ENCODE measurements around the gene MICAL3. TPM values are rescaled to one million over a fixed set of nuclear protein-coding genes. Genes with fewer than 3 reads are reported as not detected.

MICAL3 gene
- total and polyA plus RNA-seq, 2 of the 8 experiments (the other 6 are each of a cell fraction or from before 2014, with no cell fraction given) = 8.3 to 41.8 TPM

DNA sequence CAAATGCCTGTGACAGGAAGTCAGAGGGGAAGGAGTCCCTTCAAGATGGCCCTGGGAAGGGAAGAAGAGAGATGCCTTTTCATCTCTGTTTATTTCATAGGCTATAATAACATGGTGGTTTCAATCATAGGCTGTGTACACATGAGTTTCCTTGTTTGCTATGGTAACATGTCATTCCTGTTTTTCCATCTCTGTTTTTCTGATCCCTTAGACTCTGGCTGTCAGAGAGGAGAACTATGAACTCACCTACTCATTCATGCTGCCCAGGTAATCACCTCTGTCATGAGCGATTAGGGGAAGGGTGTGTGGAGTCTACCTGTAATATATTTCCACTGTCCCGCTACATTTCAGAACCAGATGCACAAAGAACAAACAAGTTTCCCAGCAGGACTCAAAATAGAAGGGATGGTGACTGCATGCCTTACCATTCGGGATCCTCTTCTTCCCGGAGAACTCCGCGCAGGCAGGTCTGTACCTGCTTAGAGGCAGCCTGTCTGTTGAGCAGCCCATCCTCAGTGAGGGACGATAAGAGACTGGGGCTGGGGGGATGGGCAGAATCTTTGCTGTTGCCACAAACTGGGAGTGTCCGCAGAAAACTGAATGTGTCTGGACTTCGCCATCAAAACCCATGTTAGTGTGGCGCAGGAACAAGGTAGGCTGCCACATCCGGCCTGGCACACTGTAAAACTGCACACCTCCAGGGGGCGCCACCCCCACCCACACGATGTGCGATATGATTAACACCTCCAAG is 46.4 kb upstream of the MICAL3 start:
- H2BK120ac ChIP-seq (replicated peaks; ENCODE audit: low read depth, low read length) = no peak overlapping the region
- no peak overlapping the region for H3K56ac ChIP-seq (replicated peaks; ENCODE audit: insufficient read length, low read depth, low read length)
- H3K9me3 ChIP-seq (ENCODE audit: insufficient read depth in 2 of 2, low read depth in 1 of 2, low read length in 1 of 2) = no peaks in the 10 kb centered on the region
- no peaks in the 10 kb centered on the region for H3K79me2 ChIP-seq (ENCODE audit: control insufficient read depth in 1 of 2, insufficient read depth in 2 of 2, low read length in 2 of 2)
- peaks cover 0 to 2% (median 0%) of the 10 kb centered on the region in 4 experiments; a peak in 2 of 7 replicates for H3K27me3 ChIP-seq (replicated peaks in 1 of 4; ENCODE audit: control insufficient read depth in 3 of 4, extremely low read depth in 1 of 4, insufficient read depth in 3 of 4, low read length in 3 of 4)
- no peak overlapping the region for H2BK5ac ChIP-seq (ENCODE audit: low read depth, low read length)
- H3K18ac ChIP-seq (ENCODE audit: extremely low read depth, low read length) = no peak overlapping the region; the same call in 1 of the 2 replicates
- H3K4me1 ChIP-seq (replicated peaks in 1 of 4; ENCODE audit: control insufficient read depth in 3 of 4, insufficient read depth in 4 of 4, low read length in 3 of 4) = no peaks in the 10 kb centered on the region
- H3K9ac ChIP-seq (replicated peaks in 1 of 4; ENCODE audit: extremely low read depth in 1 of 4, low read depth in 3 of 4, low read length in 3 of 4) = no peak overlapping the region
- no peak overlapping the region for H3K23ac ChIP-seq (ENCODE audit: insufficient read length)
- H3K36me3 ChIP-seq (ENCODE audit: control insufficient read depth in 2 of 4, insufficient read depth in 4 of 4, low read length in 3 of 4) = no peaks in the 10 kb centered on the region
- peak in 1 of 2 experiments; percentile 53 for DNase-seq (ENCODE audit: low read depth in 1 of 2, low spot score in 2 of 2)
- no peaks in the 10 kb centered on the region for H3K79me1 ChIP-seq (ENCODE audit: low read depth, low read length)
- H3K4me2 ChIP-seq (ENCODE audit: insufficient read depth in 1 of 2, low read depth in 2 of 2, low read length in 2 of 2) = no peak overlapping the region
- no peak overlapping the region for H3K4me3 ChIP-seq (ENCODE audit: extremely low read depth in 1 of 4, insufficient read depth in 2 of 4, low read depth in 3 of 4, low read length in 4 of 4)
- no peak overlapping the region for H4K8ac ChIP-seq (ENCODE audit: extremely low read depth, insufficient read depth, low read length)
- no peak for FAIRE-seq
- TF ChIP-seq, protein P1, sequence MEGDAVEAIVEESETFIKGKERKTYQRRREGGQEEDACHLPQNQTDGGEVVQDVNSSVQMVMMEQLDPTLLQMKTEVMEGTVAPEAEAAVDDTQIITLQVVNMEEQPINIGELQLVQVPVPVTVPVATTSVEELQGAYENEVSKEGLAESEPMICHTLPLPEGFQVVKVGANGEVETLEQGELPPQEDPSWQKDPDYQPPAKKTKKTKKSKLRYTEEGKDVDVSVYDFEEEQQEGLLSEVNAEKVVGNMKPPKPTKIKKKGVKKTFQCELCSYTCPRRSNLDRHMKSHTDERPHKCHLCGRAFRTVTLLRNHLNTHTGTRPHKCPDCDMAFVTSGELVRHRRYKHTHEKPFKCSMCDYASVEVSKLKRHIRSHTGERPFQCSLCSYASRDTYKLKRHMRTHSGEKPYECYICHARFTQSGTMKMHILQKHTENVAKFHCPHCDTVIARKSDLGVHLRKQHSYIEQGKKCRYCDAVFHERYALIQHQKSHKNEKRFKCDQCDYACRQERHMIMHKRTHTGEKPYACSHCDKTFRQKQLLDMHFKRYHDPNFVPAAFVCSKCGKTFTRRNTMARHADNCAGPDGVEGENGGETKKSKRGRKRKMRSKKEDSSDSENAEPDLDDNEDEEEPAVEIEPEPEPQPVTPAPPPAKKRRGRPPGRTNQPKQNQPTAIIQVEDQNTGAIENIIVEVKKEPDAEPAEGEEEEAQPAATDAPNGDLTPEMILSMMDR (IDR thresholded peaks at IDR 0.05; ENCODE audit: control extremely low read depth in 1 of 3, insufficient read depth in 1 of 3, low read depth in 1 of 3, low read length in 3 of 3) = peak; percentile 25 to 59 (median 37)
- TF ChIP-seq SIX5 (IDR thresholded peaks at IDR 0.05; ENCODE audit: low read depth, low read length) (no peak), HDAC6 (IDR thresholded peaks at IDR 0.05; ENCODE audit: low read depth, low read length) (no peak), ASH2L (IDR thresholded peaks at IDR 0.05; ENCODE audit: low read length) (no peak)
- H3K27ac ChIP-seq (ENCODE audit: low read depth, low read length) = no peak overlapping the region
- WGBS, 2 experiments (ENCODE audit: extremely low coverage in 1 of 2, insufficient coverage in 1 of 2, insufficient read length in 1 of 2, insufficient replicate concordance in 2 of 2, low coverage in 1 of 2, low lambda C conversion rate in 2 of 2, missing lambda C conversion rate in 1 of 2) = 85% methylated on average over 14 of the region's 14 CpGs; no CpG with 5 or more reads in 1 of the 2 experiments
- H2AFZ ChIP-seq (ENCODE audit: low read length) = no peak overlapping the region
- H2BK12ac ChIP-seq (ENCODE audit: low read depth, low read length) = no peak overlapping the region
- H4K5ac ChIP-seq (ENCODE audit: insufficient read length, low read depth, low read length) = no peak overlapping the region
- no peak overlapping the region for H2AK5ac ChIP-seq (ENCODE audit: low read depth, low read length)
- POLR2A ChIA-PET (ENCODE audit: partially characterized antibody) = no interaction called here
- H3K4ac ChIP-seq (replicated peaks; ENCODE audit: insufficient read length, low read depth, low read length) = no peak overlapping the region
- H2BK20ac ChIP-seq (ENCODE audit: low read length) = no peak overlapping the region
- H3K23me2 ChIP-seq (ENCODE audit: low read depth, low read length) = no peaks in the 10 kb centered on the region
- no peaks in the 10 kb centered on the region for H4K20me1 ChIP-seq (replicated peaks in 1 of 2; ENCODE audit: control insufficient read depth in 1 of 2, insufficient read depth in 2 of 2, low read length in 2 of 2)
- H2BK15ac ChIP-seq (ENCODE audit: low read length) = no peak overlapping the region
- CTCF ChIA-PET (ENCODE audit: partially characterized antibody) = interaction anchor here (0.8 to 11.5 kb wide), 10 partner anchors 6 to 238 kb away, joined by 3 to 163 read pairs (median 4); no protein-coding TSS in a partner anchor
- H3K14ac ChIP-seq (ENCODE audit: insufficient read length) = no peak overlapping the region
- H4K91ac ChIP-seq (replicated peaks; ENCODE audit: insufficient read length, low read length) = no peak overlapping the region
